GM23338 (cell line): ENCODE measurements around the gene CENPN. TPM values are rescaled to one million over a fixed set of nuclear protein-coding genes. Genes with fewer than 3 reads are reported as not detected.

Experiments used
- ATAC-seq: fragments of 200-7000 bp; cut with Tn5 transposase; 3 replicates; pipeline ENCODE4 v1.9.1; 2020
- DNase-seq: peaks from one replicate; pipeline ENCODE4 v3.0.0-alpha.2; 2015; ENCODE audit warnings: low spot score
- H2AFZ ChIP-seq: fragments of 200-600 bp; sonication (generic); 2 replicates; pipeline ENCODE4 v1.8.0; 2016; ENCODE audit warnings: antibody characterized with exemption, mild to moderate bottlenecking, moderate library complexity
- H3F3A ChIP-seq: fragments of 200-600 bp; sonication (generic); replicated peaks from 2 replicates; pipeline ENCODE4 v1.8.0; 2017; ENCODE audit warnings: antibody characterized with exemption, mixed run types, low read depth
- H3K27ac ChIP-seq: fragments of 200-600 bp; sonication (generic); 2 replicates; pipeline ENCODE4 v1.6.1; 2016; ENCODE audit warnings: low read depth
- H3K27me3 ChIP-seq: fragments of 200-600 bp; sonication (generic); 2 replicates; pipeline ENCODE4 v1.8.0; 2016; ENCODE audit warnings: mild to moderate bottlenecking, mixed run types, moderate library complexity; ENCODE audit not compliant: insufficient read depth
- H3K36me3 ChIP-seq: fragments of 200-600 bp; sonication (generic); 2 replicates; pipeline ENCODE4 v1.8.0; 2016; ENCODE audit warnings: mild to moderate bottlenecking; ENCODE audit not compliant: insufficient read depth
- H3K4me1 ChIP-seq: fragments of 200-600 bp; sonication (generic); 2 replicates; pipeline ENCODE4 v1.8.0; 2016; ENCODE audit warnings: mild to moderate bottlenecking, moderate library complexity; ENCODE audit not compliant: insufficient read depth
- H3K4me2 ChIP-seq: fragments of 200-600 bp; sonication (generic); 2 replicates; pipeline ENCODE4 v1.7.1; 2017; ENCODE audit warnings: mixed run types
- H3K4me3 ChIP-seq: fragments of 200-600 bp; sonication (generic); 2 replicates; pipeline ENCODE4 v1.6.1; 2016; ENCODE audit warnings: mixed run types
- H3K79me2 ChIP-seq: fragments of 200-600 bp; sonication (generic); replicated peaks from 2 replicates; pipeline ENCODE4 v1.8.0; 2017; ENCODE audit warnings: mild to moderate bottlenecking; ENCODE audit not compliant: insufficient read depth
- H3K9me2 ChIP-seq: fragments of 200-600 bp; sonication (generic); 2 replicates; pipeline ENCODE4 v1.8.0; 2017; ENCODE audit not compliant: insufficient read depth
- H4K20me1 ChIP-seq: fragments of 200-600 bp; sonication (generic); replicated peaks from 2 replicates; pipeline ENCODE4 v1.8.0; 2017; ENCODE audit warnings: mild to moderate bottlenecking; ENCODE audit not compliant: insufficient read depth
- H3K27ac Mint-ChIP-seq: 2 replicates; pipeline ENCODE4 v1.8.0; 2020; ENCODE audit warnings: inconsistent platforms, mild to moderate bottlenecking, moderate library complexity, mixed read lengths
- H3K27me3 Mint-ChIP-seq: 3 replicates; pipeline ENCODE4 v1.8.0; 2022; ENCODE audit warnings: low read depth, mild to moderate bottlenecking, moderate library complexity, mixed read lengths, inconsistent platforms; ENCODE audit not compliant: insufficient read depth, poor library complexity
- H3K36me3 Mint-ChIP-seq: 3 replicates; pipeline ENCODE4 v1.8.0; 2021; ENCODE audit warnings: low read depth, mild to moderate bottlenecking, inconsistent platforms, moderate library complexity, mixed read lengths
- H3K4me1 Mint-ChIP-seq: 3 replicates; pipeline ENCODE4 v1.8.0; 2020; ENCODE audit warnings: mild to moderate bottlenecking, inconsistent platforms, mixed read lengths
- H3K4me3 Mint-ChIP-seq: 3 replicates; pipeline ENCODE4 v1.8.0; 2021; ENCODE audit warnings: moderate library complexity, mild to moderate bottlenecking, inconsistent platforms, mixed read lengths
- H3K9me3 Mint-ChIP-seq: 3 replicates; pipeline ENCODE4 v1.8.0; 2020; ENCODE audit warnings: moderate library complexity, mild to moderate bottlenecking, inconsistent platforms, mixed read lengths
- CREB1 ChIP-seq: fragments of 250-450 bp; sonication (Bioruptor Pico); IDR thresholded peaks from 2 replicates; pipeline ENCODE4 v1.5.0; 2020; ENCODE audit warnings: low read depth, mild to moderate bottlenecking, moderate library complexity
- EZH2 ChIP-seq: fragments of 200-600 bp; sonication (generic); IDR thresholded peaks from one replicate; pipeline ENCODE4 v1.8.0; 2017; ENCODE audit warnings: antibody characterized with exemption, mild to moderate bottlenecking, low read depth; ENCODE audit not compliant: unreplicated experiment
- EZH2phosphoT487 ChIP-seq: fragments of 200-600 bp; sonication (generic); IDR thresholded peaks from one replicate; pipeline ENCODE4 v1.8.1; 2018; ENCODE audit warnings: antibody characterized with exemption; ENCODE audit not compliant: unreplicated experiment
- JUNB ChIP-seq: IDR thresholded peaks from one replicate; pipeline ENCODE4 v1.6.1; 2016; ENCODE audit warnings: antibody characterized with exemption; ENCODE audit not compliant: unreplicated experiment
- NANOG ChIP-seq: IDR thresholded peaks from 2 replicates; pipeline ENCODE4 v1.6.1; 2016; ENCODE audit warnings: antibody characterized with exemption, borderline replicate concordance
- POLR2AphosphoS5 ChIP-seq: IDR thresholded peaks from 2 replicates; pipeline ENCODE4 v1.6.1; 2016; ENCODE audit warnings: antibody characterized with exemption, low read depth
- STAT1 ChIP-seq: IDR thresholded peaks from one replicate; pipeline ENCODE4 v1.6.1; 2016; ENCODE audit warnings: antibody characterized with exemption; ENCODE audit not compliant: unreplicated experiment
- ZNF114 ChIP-seq: fragments of 250-450 bp; sonication (Bioruptor Pico); IDR thresholded peaks from 2 replicates; pipeline ENCODE4 v1.5.0; 2020; ENCODE audit warnings: mild to moderate bottlenecking, moderate library complexity
- ZNF331 ChIP-seq: fragments of 250-450 bp; sonication (Bioruptor Pico); IDR thresholded peaks from 2 replicates; pipeline ENCODE4 v1.5.0; 2020; ENCODE audit warnings: low read depth, mild to moderate bottlenecking, moderate library complexity
- polyA plus RNA-seq: library from polyadenylated mRNA; unstranded; fragments of >200 nt; fragmentation: Nextera tagmentation; extraction: Ambion mirVana; gene quantifications from 2 replicates; pipeline ENCODE4 v1.2.1, GENCODE V29; 2016
- total RNA-seq: library from RNA; depleted of rRNA; stranded (reverse); fragments of >200 nt; shearing (Covaris generic); gene quantifications from 2 replicates; pipeline ENCODE4 v1.2.3, GENCODE V29; 2014
- TF ChIP-seq, protein P1 (sequence below), 2 experiments: fragments of 200-600 bp in 1 of 2; sonication (generic) in 1 of 2; conservative IDR thresholded peaks; 2 replicates each; pipeline versions ENCODE4 v1.5.1 to v1.6.1; 2016 to 2017; ENCODE audit warnings: antibody characterized with exemption in 2 of 2, low read depth in 2 of 2, mild to moderate bottlenecking in 2 of 2, moderate library complexity in 1 of 2
- TF ChIP-seq, protein P2 (sequence below): IDR thresholded peaks from 2 replicates; pipeline ENCODE4 v1.6.1; 2016; ENCODE audit warnings: antibody characterized with exemption
- TF ChIP-seq, protein P3 (sequence below): IDR thresholded peaks from one replicate; pipeline ENCODE4 v1.6.1; 2018; ENCODE audit warnings: antibody characterized with exemption; ENCODE audit not compliant: unreplicated experiment
- TF ChIP-seq, protein P4 (sequence below): fragments of 250-450 bp; sonication (Bioruptor Pico); IDR thresholded peaks from 2 replicates; pipeline ENCODE4 v1.5.0; 2020; ENCODE audit warnings: mild to moderate bottlenecking, moderate library complexity

Gene CENPN
- total and polyA plus RNA-seq, 2 experiments from 2014 or later: 43.6 to 80.8 TPM

DNA sequence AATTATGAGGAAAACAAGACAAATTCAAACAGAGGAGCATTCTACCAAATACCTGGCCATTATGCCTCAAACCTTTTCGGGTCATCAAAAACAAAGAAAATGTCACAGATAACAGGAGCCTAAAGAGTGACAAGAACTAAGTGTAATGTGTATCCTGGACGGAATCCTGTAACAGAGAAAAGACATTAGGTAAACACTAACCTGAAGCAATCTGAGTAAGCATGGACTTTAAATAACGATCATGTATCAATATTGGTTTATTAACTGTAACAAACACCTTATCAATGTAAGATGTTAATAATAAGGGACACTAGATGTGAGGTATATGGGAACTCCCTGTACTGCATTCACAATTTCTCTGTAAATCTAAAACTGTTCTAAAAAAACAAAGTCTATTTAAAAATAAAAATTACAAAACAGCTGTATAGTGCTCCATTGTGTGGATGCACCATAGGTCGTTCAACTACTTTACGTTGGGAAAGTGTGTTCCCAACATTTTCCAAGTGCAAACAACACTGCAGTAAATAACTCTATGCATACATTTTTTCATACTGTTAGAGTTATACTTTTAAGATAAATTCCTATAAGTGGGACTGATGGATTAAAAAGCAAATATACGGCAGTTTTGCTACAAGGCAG is 15.1 kb upstream of the CENPN start:
- Histone ChIP-seq H3K4me3 (no peak overlapping the region), H3K79me2 (peaks cover 60% of the 10 kb centered on the region), H3K27ac (no peak overlapping the region), H4K20me1 (peaks cover 19% of the 10 kb centered on the region), H3K27me3 (0 out of 2 replicates have a peak, but pooled peaks cover under 1% of the 10 kb centered on the region), H3K4me1 (0 out of 2 replicates have a peak, but pooled peaks cover 7% of the 10 kb centered on the region), H3K36me3 (no peaks in the 10 kb centered on the region), H2AFZ (no peak overlapping the region), H3F3A (no peaks in the 10 kb centered on the region), H3K4me2 (no peak overlapping the region), H3K9me2 (no peaks in the 10 kb centered on the region)
- ATAC-seq (no peak), DNase-seq (no peak)
- Mint-ChIP-seq H3K4me3 (no peak overlapping the region), H3K4me1 (peaks cover 17% of the 10 kb centered on the region), H3K36me3 (peaks cover 4% of the 10 kb centered on the region; the same call in 1 of the 3 replicates), H3K27ac (no peak overlapping the region), H3K27me3 (peaks cover 10% of the 10 kb centered on the region), H3K9me3 (no peaks in the 10 kb centered on the region)
- TF ChIP-seq EZH2 (no peak), CREB1 (CRISPR knock-in tag) (no peak), ZNF114 (no peak), EZH2phosphoT487 (no peak), NANOG (no peak), STAT1 (no peak), JUNB (no peak), POLR2AphosphoS5 (no peak), ZNF331 (CRISPR knock-in tag) (no peak)
- TF ChIP-seq, protein P1, sequence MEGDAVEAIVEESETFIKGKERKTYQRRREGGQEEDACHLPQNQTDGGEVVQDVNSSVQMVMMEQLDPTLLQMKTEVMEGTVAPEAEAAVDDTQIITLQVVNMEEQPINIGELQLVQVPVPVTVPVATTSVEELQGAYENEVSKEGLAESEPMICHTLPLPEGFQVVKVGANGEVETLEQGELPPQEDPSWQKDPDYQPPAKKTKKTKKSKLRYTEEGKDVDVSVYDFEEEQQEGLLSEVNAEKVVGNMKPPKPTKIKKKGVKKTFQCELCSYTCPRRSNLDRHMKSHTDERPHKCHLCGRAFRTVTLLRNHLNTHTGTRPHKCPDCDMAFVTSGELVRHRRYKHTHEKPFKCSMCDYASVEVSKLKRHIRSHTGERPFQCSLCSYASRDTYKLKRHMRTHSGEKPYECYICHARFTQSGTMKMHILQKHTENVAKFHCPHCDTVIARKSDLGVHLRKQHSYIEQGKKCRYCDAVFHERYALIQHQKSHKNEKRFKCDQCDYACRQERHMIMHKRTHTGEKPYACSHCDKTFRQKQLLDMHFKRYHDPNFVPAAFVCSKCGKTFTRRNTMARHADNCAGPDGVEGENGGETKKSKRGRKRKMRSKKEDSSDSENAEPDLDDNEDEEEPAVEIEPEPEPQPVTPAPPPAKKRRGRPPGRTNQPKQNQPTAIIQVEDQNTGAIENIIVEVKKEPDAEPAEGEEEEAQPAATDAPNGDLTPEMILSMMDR (conservative IDR thresholded peaks at IDR 0.05; ENCODE audit: low read depth in 2 of 2): no peak
- TF ChIP-seq, protein P2, sequence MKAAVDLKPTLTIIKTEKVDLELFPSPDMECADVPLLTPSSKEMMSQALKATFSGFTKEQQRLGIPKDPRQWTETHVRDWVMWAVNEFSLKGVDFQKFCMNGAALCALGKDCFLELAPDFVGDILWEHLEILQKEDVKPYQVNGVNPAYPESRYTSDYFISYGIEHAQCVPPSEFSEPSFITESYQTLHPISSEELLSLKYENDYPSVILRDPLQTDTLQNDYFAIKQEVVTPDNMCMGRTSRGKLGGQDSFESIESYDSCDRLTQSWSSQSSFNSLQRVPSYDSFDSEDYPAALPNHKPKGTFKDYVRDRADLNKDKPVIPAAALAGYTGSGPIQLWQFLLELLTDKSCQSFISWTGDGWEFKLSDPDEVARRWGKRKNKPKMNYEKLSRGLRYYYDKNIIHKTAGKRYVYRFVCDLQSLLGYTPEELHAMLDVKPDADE: no peak
- TF ChIP-seq, protein P3, sequence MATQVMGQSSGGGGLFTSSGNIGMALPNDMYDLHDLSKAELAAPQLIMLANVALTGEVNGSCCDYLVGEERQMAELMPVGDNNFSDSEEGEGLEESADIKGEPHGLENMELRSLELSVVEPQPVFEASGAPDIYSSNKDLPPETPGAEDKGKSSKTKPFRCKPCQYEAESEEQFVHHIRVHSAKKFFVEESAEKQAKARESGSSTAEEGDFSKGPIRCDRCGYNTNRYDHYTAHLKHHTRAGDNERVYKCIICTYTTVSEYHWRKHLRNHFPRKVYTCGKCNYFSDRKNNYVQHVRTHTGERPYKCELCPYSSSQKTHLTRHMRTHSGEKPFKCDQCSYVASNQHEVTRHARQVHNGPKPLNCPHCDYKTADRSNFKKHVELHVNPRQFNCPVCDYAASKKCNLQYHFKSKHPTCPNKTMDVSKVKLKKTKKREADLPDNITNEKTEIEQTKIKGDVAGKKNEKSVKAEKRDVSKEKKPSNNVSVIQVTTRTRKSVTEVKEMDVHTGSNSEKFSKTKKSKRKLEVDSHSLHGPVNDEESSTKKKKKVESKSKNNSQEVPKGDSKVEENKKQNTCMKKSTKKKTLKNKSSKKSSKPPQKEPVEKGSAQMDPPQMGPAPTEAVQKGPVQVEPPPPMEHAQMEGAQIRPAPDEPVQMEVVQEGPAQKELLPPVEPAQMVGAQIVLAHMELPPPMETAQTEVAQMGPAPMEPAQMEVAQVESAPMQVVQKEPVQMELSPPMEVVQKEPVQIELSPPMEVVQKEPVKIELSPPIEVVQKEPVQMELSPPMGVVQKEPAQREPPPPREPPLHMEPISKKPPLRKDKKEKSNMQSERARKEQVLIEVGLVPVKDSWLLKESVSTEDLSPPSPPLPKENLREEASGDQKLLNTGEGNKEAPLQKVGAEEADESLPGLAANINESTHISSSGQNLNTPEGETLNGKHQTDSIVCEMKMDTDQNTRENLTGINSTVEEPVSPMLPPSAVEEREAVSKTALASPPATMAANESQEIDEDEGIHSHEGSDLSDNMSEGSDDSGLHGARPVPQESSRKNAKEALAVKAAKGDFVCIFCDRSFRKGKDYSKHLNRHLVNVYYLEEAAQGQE: no peak
- TF ChIP-seq, protein P4, sequence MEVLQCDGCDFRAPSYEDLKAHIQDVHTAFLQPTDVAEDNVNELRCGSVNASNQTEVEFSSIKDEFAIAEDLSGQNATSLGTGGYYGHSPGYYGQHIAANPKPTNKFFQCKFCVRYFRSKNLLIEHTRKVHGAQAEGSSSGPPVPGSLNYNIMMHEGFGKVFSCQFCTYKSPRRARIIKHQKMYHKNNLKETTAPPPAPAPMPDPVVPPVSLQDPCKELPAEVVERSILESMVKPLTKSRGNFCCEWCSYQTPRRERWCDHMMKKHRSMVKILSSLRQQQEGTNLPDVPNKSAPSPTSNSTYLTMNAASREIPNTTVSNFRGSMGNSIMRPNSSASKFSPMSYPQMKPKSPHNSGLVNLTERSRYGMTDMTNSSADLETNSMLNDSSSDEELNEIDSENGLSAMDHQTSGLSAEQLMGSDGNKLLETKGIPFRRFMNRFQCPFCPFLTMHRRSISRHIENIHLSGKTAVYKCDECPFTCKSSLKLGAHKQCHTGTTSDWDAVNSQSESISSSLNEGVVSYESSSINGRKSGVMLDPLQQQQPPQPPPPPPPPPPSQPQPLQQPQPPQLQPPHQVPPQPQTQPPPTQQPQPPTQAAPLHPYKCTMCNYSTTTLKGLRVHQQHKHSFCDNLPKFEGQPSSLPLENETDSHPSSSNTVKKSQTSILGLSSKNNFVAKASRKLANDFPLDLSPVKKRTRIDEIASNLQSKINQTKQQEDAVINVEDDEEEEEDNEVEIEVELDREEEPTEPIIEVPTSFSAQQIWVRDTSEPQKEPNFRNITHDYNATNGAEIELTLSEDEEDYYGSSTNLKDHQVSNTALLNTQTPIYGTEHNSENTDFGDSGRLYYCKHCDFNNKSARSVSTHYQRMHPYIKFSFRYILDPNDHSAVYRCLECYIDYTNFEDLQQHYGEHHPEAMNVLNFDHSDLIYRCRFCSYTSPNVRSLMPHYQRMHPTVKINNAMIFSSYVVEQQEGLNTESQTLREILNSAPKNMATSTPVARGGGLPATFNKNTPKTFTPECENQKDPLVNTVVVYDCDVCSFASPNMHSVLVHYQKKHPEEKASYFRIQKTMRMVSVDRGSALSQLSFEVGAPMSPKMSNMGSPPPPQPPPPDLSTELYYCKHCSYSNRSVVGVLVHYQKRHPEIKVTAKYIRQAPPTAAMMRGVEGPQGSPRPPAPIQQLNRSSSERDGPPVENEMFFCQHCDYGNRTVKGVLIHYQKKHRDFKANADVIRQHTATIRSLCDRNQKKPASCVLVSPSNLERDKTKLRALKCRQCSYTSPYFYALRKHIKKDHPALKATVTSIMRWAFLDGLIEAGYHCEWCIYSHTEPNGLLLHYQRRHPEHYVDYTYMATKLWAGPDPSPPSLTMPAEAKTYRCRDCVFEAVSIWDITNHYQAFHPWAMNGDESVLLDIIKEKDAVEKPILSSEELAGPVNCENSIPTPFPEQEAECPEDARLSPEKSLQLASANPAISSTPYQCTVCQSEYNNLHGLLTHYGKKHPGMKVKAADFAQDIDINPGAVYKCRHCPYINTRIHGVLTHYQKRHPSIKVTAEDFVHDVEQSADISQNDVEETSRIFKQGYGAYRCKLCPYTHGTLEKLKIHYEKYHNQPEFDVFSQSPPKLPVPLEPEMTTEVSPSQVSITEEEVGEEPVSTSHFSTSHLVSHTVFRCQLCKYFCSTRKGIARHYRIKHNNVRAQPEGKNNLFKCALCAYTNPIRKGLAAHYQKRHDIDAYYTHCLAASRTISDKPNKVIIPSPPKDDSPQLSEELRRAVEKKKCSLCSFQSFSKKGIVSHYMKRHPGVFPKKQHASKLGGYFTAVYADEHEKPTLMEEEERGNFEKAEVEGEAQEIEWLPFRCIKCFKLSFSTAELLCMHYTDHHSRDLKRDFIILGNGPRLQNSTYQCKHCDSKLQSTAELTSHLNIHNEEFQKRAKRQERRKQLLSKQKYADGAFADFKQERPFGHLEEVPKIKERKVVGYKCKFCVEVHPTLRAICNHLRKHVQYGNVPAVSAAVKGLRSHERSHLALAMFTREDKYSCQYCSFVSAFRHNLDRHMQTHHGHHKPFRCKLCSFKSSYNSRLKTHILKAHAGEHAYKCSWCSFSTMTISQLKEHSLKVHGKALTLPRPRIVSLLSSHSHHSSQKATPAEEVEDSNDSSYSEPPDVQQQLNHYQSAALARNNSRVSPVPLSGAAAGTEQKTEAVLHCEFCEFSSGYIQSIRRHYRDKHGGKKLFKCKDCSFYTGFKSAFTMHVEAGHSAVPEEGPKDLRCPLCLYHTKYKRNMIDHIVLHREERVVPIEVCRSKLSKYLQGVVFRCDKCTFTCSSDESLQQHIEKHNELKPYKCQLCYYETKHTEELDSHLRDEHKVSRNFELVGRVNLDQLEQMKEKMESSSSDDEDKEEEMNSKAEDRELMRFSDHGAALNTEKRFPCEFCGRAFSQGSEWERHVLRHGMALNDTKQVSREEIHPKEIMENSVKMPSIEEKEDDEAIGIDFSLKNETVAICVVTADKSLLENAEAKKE: no peak
